Measurements from ENCODE around the gene RNF6.
A peak's percentile ranks its signal among the peaks of the same experiment; 100 is the strongest.
"Not testable (repeated sequence)": the region's sequence is repeated elsewhere in the genome, so short reads cannot be mapped to it uniquely, and the experiment has no call there.

The RNF6 gene

GRCh38 chr13:26253262-26253786 is 31.2 kb upstream of the RNF6 start:
- Histone ChIP-seq H3K4me1 (ENCODE audit: control insufficient read depth in 1 of 2, insufficient read depth in 1 of 2, low read depth in 1 of 2, low read length in 1 of 2) (peaks cover 12 to 17% of the 10 kb centered on the region in 2 experiments), H3K27me3 (peaks cover 30% of the 10 kb centered on the region), H3K4me3 (ENCODE audit: low read depth in 1 of 2, low read length in 1 of 2) (peak overlapping the region; percentile 94 to 97), H3K9me3 (no peaks in the 10 kb centered on the region), H3K27ac (peak overlapping the region; percentile 83), H3K36me3 (no peaks in the 10 kb centered on the region)
- TF ChIP-seq, protein P1, sequence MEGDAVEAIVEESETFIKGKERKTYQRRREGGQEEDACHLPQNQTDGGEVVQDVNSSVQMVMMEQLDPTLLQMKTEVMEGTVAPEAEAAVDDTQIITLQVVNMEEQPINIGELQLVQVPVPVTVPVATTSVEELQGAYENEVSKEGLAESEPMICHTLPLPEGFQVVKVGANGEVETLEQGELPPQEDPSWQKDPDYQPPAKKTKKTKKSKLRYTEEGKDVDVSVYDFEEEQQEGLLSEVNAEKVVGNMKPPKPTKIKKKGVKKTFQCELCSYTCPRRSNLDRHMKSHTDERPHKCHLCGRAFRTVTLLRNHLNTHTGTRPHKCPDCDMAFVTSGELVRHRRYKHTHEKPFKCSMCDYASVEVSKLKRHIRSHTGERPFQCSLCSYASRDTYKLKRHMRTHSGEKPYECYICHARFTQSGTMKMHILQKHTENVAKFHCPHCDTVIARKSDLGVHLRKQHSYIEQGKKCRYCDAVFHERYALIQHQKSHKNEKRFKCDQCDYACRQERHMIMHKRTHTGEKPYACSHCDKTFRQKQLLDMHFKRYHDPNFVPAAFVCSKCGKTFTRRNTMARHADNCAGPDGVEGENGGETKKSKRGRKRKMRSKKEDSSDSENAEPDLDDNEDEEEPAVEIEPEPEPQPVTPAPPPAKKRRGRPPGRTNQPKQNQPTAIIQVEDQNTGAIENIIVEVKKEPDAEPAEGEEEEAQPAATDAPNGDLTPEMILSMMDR (IDR thresholded peaks at IDR 0.05) = no peak

GRCh38 chr13:26252006-26252405 is 29.9 kb upstream of the RNF6 start:
- Histone ChIP-seq H3K27me3 (peaks cover 39% of the 10 kb centered on the region), H3K4me1 (ENCODE audit: control insufficient read depth in 1 of 2, insufficient read depth in 1 of 2, low read depth in 1 of 2, low read length in 1 of 2) (peaks cover 12 to 17% of the 10 kb centered on the region in 2 experiments)
- not testable (repeated sequence) for H3K4me3 ChIP-seq (ENCODE audit: low read depth in 1 of 2, low read length in 1 of 2); H3K27ac ChIP-seq; H3K36me3 ChIP-seq; H3K9me3 ChIP-seq

- H3K4me3 ChIP-seq (ENCODE audit: low read depth in 1 of 2, low read length in 1 of 2) = no peak overlapping the region
- no peaks in the 10 kb centered on the region for H3K9me3 ChIP-seq
- H3K4me1 ChIP-seq (ENCODE audit: control insufficient read depth in 1 of 2, insufficient read depth in 1 of 2, low read depth in 1 of 2, low read length in 1 of 2) = peaks cover 2 to 3% of the 10 kb centered on the region in 2 experiments
- H3K36me3 ChIP-seq = no peaks in the 10 kb centered on the region
- H3K27ac ChIP-seq = no peak overlapping the region
- H3K27me3 ChIP-seq = peaks cover 43% of the 10 kb centered on the region
- TF ChIP-seq, protein P1 (IDR thresholded peaks at IDR 0.05) = no peak
Measured at GRCh38 chr13:26249551-26249950, 27.4 kb upstream of the RNF6 start.

DNA sequence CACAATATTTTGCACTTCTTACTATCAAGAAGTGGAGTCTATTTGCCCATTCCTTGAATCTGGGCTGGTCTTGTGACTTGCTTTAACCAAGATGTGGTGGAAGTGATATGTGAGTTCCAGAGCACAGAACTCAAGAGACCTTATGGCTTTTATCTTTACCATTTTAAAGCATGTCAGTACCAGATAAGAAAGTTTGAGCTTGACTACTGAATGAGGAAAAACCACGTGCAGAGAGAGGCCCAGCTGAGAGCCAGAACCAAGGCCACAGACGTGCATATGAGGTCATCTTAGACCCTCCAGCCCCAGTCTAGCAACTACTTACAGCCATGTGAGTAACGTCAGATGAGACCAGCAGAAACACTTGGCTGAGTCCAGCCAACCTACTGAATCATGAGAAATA is 25.5 kb upstream of the RNF6 start:
- H3K4me3 ChIP-seq (ENCODE audit: low read depth in 1 of 2, low read length in 1 of 2) = no peak overlapping the region
- H3K4me1 ChIP-seq (ENCODE audit: control insufficient read depth in 1 of 2, insufficient read depth in 1 of 2, low read depth in 1 of 2, low read length in 1 of 2) = no peaks in the 10 kb centered on the region
- no peak overlapping the region for H3K27ac ChIP-seq
- peaks cover 43% of the 10 kb centered on the region for H3K27me3 ChIP-seq
- H3K36me3 ChIP-seq = no peaks in the 10 kb centered on the region
- no peaks in the 10 kb centered on the region for H3K9me3 ChIP-seq
- TF ChIP-seq, protein P1 (IDR thresholded peaks at IDR 0.05) = no peak

DNA sequence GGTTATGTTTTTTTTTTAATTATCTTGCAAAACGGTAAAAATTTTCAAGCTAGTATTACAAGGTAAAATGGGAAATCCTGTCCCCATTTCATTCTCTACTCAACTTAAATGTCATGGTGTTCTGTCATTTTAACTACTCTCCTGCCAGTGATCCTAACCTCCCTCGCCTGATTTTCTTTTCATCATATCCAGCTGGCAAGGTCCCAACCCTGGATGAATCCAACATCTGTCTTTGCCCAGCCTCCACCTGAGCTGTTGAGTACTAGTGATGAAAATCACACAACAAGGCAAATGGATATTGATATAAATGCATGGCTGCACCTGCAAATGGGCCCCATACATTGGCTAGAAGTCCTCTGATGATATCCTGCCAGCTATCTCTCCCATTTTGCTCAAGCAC is 24.9 kb upstream of the RNF6 start:
- Histone ChIP-seq H3K27me3 (peaks cover 39% of the 10 kb centered on the region), H3K9me3 (no peaks in the 10 kb centered on the region), H3K4me3 (ENCODE audit: low read depth in 1 of 2, low read length in 1 of 2) (no peak overlapping the region), H3K27ac (no peak overlapping the region), H3K4me1 (ENCODE audit: control insufficient read depth in 1 of 2, insufficient read depth in 1 of 2, low read depth in 1 of 2, low read length in 1 of 2) (no peaks in the 10 kb centered on the region), H3K36me3 (no peaks in the 10 kb centered on the region)
- TF ChIP-seq, protein P1 (IDR thresholded peaks at IDR 0.05) = no peak

DNA sequence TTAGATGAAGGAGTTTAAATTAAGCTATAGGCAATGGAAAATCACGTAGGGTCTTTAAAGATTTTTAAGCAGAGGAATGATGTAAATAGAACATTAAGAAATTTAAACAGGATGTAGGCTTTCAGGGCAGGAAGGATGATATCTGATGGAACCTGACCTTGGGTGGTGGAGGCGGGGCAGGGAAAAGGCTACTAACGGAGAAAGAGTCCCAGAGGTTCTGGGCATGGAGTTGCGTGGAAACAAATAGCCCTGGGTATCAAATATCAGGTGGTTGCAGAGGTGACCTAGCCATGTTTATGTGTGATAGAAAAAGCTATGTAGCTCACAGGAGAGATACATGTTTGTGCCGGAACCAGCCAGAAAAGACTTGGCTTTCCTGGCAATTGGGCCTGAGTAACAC is 24.0 kb upstream of the RNF6 start:
- H3K4me3 ChIP-seq (ENCODE audit: low read depth in 1 of 2, low read length in 1 of 2) = no peak overlapping the region
- H3K27me3 ChIP-seq = peaks cover 39% of the 10 kb centered on the region
- no peaks in the 10 kb centered on the region for H3K4me1 ChIP-seq (ENCODE audit: control insufficient read depth in 1 of 2, insufficient read depth in 1 of 2, low read depth in 1 of 2, low read length in 1 of 2)
- H3K27ac ChIP-seq = no peak overlapping the region
- no peaks in the 10 kb centered on the region for H3K36me3 ChIP-seq
- no peaks in the 10 kb centered on the region for H3K9me3 ChIP-seq
- TF ChIP-seq, protein P1 (IDR thresholded peaks at IDR 0.05) = no peak

Measured in neutrophil (primary cell).